ENCODE measurements around the gene ZNF808.
A peak's percentile ranks its signal among the peaks of the same experiment; 100 is the strongest.
"Not testable (repeated sequence)": the region's sequence is repeated elsewhere in the genome, so short reads cannot be mapped to it uniquely, and the experiment has no call there.

The ZNF808 gene

DNA sequence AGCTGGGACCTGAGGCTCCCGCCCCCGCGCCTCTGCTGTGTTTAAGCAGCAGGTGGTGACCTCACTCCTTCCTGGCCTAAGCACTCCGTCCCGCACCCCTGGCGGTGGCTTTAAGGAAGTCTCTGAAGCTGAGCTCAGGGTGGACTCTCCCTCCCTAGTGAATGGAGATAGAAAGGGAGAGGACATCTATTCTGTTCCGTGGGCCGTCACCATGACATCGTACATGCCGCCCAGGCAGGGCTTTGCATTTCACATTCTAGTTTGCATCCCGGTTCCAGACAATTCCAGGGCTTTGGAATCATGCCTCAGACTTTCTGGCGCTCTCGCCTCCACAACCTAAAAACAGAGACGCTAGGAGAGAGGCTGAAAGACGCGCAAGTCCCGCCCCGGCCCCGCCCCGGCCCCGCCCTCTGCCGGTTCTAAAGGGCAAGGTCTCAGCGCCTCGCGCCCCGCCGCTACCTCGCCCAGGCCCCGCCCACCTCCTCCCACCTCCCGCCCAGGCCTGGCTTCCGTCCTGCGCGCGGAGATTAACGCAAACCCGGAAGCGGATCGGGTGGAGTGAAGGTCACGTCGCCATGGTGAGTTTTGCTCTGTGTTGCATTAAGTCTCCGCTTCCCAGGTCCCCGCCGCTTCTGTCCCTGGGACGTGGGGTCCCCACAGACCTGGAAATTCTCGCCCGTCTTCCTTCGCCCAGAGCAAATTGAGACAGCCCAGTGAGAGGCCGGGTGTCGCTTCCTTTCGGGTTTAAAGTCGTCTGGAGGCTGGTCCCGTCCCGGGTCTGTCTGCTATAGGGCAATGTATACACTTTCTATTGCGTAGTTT lies at the start of gene ZNF808:
Gene ZNF808, plus strand, starts transcription at position 535 of the 822 bp plus-strand sequence. CDS start 15,617 bp downstream, outside the sequence.
- peak; percentile 95 for DNase-seq (ENCODE audit: low read depth)

DNA sequence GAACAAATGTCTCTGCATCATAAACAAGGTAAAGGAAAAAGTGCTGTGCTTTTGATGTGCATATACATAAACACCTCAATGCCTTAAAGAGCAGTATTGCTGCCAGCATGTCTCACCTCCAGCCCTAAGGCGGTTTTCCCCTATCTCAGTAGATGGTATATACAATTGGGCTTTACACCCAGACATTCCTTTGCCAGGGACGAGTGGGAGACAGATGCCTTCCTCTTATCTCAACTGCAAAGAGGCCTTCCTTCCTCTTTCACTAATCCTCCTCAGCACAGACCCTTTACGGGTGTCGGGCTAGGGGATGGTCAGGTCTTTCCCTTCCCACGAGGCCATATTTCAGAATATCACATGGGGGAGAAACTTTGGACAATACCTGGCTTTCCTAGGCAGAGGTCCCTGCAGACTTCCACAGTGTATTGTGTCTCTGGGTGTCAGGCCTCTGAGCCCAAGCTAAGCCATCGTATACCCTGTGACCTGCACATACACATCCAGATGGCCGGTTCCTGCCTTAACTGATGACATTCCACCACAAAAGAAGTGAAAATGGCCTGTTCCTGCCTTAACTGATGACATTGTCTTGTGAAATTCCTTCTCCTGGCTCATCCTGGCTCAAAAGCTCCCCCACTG lies 43.2 kb upstream of the ZNF808 start:
- DNase-seq (ENCODE audit: low read depth) = not testable (repeated sequence)

DNA sequence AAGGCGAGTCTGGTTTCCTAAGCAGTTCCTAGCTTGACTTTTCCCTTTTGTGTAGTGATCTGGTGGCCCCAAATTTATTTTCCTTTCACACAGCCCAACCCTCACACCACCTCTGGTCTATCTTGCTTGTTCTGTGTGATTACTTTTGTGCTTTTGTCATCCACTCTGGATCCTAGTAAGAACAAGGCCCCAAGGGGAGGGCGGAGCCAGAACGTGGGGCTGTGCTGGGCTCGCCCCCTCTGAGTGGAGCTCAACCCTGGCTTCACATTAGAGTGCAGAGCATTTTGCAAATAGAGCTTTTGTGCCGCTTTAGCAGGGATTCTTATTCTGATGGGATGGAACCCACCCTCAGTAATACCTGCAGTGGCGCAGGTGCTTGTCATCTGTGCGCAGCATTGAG lies 42.4 kb upstream of the ZNF808 start:
- not testable (repeated sequence) for DNase-seq (ENCODE audit: low read depth)

DNA sequence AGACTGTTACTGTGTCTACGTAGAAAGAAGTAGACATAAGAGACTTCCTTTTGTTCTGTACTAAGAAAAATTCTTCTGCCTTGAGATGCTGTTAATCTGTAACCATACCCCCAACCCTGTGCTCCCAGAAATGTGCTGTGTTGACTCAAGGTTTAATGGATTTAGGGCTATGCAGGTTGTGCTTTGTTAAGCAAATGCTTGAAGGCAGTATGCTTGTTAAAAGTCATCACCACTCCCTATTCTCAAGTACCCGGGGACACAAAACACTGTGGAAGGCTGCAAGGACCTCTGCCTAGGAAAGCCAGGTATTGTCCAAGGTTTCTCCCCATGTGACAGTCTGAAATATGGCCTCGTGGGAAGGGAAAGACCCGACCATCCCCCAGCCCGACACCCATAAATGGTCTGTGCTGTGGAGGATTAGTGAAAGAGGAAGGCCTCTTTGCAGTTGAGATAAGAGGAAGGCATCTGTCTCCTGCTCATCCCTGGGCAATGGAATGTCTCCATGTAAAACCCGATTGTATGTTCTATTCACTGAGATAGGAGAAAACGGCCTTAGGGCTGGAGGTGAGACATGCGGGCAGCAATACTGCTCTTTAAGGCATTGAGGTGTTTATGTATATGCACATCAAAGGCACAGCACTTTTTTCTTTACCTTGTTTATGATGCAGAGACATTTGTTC lies 41.8 kb upstream of the ZNF808 start:
- DNase-seq (ENCODE audit: low read depth) = not testable (repeated sequence)

DNA sequence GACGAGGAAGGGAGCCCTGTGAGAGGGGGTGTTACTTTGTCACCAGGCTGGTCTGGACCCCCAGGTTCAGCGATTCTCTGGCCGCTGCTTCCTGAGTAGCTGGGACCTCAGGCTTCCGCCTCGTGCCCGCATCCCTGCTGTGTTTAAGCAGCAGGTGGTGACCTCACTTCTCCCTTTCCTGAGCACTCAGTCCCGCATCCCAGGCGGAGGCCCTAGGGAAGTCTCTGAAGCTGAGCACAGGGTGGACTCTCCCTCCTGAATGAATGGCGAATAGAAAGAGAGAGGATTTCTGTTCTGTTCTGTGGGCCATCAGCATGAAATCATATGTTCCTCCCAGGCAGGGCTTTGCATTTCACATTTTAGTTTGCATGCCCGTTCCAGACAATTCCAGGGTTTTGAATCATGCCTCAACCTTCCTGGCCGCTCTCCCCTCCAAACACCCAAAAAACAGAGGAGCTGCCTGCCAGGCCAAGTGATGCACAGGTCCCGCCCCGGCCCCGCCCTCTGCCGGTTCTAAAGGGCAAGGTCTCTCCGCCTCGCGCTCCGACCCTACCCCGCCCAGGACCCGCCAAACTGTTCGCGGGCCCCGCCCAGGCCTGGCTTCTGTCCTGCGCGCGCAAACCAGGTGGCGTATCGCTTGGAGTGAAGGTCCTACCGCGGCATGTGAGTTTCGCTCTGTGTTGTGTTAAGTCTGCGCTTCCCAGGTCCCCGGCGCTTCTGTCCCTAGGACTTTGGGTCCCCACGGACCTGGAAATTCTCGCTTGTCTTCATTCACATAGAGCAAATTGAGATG lies 35.1 kb upstream of the ZNF808 start:
- no peak for DNase-seq (ENCODE audit: low read depth)

DNA sequence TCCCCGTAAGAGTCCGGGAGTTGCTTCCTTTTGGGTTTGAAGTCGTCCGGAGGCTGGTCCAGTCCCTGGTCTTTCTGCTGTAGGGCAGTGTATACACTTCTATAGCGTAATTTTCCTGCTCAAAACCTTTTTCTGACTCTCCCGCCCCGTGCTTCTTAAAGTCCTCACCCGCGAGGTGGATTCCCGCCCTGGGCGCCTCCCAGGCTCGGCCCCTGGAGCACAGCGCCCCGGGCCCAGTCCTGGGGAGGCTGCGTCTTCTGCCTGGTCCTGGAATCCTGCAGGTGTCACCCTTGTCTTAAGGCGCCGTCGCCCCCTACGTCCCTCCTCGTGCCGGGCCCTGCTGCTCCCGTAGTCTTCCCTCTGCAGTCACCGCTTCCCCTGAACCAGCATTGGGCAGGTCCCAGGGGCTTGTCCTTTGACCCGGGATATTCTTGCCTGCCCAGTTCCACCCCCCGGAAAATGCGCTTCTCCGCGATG lies 34.4 kb upstream of the ZNF808 start:
- no peak for DNase-seq (ENCODE audit: low read depth)

DNA sequence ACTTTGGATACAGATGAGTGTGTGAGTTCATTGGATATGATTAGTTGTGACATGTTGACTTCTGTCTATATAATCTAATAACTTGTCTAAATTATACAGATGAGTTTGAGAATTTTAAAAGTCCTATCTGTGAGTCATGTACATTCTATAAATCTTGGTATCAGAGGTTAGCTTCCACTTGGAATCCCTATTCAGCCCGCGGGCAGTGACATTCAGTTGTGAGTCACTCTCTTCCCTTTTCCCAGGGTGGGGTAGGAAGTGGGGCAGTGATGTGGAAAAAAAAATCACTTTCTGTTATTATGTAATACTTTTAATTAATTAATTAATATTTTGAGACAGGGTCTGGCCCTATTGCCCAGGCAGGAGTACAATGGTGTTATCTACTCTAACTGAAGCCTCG lies 33.0 kb upstream of the ZNF808 start:
- DNase-seq (ENCODE audit: low read depth) = peak; percentile 46

DNA sequence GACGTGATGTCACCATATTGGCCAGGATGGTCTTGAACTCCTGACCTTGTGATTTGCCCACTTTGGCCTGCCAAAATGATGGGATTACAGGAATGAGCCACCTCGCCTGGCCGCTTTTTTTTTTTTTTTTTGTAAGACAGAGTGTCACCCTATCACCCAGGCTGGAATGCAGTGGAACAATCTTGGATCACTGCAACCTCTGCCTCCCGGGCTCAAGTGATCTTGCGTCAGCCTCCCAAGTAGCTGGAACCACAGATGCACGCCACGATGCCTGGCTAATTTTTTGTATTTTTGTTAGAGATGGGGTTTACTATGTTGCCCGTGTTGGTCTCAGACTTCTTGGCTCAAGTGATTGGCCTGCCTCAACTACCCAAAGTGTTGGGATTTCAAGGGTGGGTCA lies 28.9 kb upstream of the ZNF808 start:
- no peak for DNase-seq (ENCODE audit: low read depth)

DNA sequence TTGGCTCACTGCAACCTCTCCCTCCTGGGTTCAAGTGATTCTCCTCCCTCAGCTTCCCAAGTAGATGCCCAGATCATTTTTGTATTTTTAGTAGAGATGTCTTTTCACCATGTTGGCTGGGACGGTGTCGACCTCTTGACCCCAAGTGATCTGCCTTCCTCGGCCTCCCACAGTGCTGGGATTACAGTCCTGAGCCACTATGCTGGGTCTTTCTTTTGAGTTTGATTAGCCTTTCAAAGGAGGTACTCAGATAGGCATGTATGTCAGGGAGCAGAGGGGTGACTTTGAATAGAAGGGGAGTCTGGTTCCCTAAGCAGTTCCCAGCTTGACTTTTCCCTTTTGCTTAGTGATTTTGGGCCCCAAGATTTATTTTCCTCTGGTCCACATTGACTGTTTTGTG lies 27.0 kb upstream of the ZNF808 start:
- DNase-seq (ENCODE audit: low read depth) = not testable (repeated sequence)

DNA sequence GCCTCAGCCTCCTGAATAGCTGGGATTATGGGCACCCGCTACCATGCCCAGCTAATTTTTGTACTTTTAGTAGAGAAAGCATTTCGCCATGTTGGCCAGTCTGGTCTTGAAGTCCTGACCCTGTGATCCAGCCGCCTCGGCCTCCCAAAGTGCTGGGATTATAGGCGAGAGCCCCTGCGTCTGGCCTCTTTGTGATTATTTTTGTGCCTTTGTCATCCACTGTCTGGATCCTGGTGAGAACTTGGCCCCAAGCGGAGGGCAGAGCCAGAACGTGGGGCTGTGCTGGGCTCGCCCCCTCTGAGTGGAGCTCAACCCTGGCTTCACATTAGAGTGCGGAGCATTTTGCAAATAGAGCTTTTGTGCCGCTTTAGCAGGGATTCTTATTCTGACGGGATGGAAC lies 26.5 kb upstream of the ZNF808 start:
- DNase-seq (ENCODE audit: low read depth) = not testable (repeated sequence)

DNA sequence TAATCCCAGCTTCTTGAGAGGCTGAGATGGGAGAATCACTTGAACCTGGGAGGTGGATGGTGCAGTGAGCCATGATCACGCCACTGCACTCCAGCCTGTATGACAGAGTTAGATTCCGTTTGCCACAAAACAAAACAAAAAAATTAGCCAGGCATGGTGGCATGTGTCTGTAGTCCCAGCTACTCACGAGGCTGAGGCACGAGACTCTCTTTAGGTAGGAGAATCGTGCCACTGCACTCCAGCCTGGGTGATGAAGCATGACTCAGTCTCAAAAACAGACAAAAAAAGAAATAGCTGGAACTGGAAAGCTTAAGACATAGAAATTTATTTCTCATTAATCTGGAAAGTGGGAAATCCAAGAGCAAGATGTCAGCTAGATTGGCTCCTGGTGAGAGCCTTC lies 20.2 kb upstream of the ZNF808 start:
- DNase-seq (ENCODE audit: low read depth) = no peak

DNA sequence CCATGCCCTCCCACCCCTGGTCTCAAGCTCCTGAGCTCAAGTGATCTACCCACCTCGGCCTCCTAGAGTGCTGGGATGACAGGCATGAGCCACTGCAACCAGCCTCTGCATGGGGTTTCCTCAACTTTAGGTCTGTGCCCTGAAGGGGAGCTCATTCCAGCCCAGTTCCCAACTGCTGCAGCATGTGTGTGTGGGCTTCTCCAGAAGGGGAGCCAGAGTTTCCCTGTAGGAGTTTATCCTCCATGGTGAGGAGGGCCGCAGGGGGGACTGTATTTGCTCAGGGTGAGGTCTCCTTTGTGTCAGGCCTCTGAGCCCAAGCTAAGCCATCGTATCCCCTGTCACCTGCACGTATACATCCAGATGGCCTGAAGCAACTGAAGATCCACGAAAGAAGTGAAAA lies 11.3 kb upstream of the ZNF808 start:
- DNase-seq (ENCODE audit: low read depth) = no peak

DNA sequence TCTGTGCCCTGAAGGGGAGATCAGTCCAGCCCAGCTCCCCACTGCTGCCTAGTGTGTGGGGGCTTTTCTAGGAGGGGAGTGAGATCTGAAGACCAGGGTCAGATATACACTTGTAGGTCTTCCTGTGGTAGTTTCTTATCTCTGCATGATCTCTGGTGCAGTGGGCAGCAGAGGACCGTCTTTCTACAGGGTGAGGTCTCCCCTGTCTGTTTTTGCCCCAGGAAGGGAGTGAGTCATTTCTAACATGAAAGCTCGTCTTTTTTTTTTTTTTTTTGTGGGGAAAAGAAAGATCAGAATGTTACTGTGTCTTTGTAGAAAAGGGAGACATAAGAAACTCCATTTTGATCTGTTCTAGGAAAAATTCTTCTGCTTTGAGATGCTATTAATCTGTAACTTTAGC lies 8.8 kb upstream of the ZNF808 start:
- no peak for DNase-seq (ENCODE audit: low read depth)

DNA sequence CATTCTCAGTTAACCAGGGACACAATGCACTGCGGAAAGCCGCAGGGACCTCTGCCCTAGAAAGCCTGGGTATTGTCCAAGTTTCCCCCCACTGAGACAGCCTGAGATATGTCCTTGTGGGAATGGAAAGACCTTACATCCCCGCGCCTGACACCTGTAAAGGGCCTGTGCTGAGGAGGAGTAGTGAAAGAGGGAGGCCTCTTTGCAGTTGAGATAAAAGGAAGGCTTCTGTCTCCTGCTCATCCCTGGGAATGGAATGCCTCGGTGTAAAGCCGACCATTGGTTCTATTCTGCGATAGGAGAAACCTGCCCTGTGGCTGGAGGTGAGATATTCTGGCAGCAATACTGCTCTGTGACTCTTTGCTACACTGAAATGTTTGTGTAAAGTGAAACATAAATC lies 8.3 kb upstream of the ZNF808 start:
- not testable (repeated sequence) for DNase-seq (ENCODE audit: low read depth)

DNA sequence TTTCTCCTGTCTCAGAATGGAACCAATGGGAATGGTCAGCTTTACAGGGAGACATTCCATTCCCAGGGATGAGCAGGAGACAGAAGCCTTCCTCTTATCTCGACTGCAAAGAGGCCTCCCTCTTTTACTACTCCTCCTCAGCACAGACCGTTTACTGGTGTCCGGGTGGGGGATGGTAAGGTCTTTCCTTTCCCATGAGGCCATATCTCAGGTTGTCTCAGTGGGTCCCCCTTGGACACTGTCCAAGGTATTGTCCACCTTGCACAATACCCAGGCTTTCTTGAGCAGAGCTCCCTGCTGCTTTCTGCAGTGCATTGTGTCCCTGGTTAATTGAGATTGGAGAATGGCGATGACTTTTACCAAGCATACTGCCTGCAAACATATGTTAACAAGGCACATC lies 7.5 kb upstream of the ZNF808 start:
- DNase-seq (ENCODE audit: low read depth) = no peak

DNA sequence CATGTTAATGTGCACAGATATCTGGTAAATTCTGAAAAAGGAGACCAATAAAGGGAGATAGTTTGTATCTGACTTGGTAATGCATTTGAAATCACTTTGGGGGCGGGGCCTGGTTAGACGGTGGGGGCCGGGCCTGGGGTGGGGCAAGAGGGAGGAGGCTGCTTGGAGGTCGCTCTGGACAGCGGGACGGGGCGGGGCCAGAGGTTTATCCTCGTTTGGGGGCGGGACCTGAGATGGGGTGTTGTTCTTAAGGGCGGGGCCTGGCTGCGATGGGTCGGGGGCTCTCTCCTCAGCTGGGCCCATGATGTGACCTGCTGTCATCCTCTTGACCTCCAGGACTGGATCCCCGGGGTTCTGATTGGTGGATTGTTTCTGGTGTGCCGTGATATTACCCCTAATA lies 4.9 kb upstream of the ZNF808 start:
- no peak for DNase-seq (ENCODE audit: low read depth)

DNA sequence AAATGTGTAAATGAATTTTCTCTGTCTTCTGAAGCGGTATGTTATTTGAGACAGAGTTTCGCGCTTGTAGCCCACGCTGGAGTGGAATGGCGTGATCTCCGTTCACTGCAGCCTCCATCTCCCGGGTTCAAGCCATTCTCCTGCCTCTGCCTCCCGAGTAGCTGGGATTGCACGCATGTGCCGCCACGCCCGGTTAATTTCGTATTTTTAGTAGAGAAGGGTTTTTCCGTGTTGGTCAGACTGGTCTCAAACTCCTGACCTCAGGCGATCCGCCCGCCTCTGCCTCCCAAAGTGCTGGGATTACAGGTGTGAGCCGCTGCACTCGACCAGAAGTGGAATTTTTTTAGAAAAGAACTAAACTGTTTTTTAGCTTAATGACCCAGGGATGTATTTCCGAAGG lies 3.4 kb upstream of the ZNF808 start:
- no peak for DNase-seq (ENCODE audit: low read depth)

DNA sequence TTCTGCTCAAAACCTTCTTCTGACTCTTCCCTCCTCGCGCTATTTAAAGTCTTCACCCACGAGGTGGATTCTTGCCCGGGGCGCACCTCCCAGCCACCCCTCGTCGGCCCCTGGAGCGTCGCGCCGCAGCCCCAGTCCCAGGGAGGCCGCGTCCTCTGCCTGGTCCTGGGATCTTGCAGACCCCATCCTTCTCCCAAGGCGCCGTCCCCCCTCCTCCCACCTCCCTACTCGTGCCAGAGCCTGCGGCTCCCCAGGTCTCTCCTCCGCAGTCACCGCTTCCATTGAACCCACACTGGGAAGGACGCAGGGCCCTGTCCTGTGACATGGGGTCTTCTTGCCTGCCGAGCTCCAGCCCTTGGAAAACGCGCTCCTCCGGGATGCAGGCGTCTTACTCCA lies 486 bp downstream of the ZNF808 start:
- no peak for DNase-seq (ENCODE audit: low read depth)

DNA sequence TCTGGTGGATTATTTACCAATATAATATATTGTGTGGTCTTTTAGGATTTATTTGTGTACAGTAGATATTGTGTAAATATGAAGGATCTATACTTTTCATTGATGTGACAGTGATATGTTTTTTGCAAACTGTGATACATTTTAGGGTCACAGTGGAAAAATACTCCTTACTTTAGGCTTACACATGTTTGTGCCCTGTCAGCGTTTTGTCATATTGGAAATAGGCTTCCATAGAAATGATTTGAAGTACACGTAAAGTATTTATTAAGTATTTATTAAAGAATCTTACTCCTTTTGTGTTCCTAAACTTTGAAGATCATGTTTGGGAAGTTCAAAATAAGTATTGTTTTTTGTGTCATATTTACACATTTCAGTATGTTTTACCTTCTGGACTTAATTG lies 5.0 kb downstream of the ZNF808 start:
- no peak for DNase-seq (ENCODE audit: low read depth)

DNA sequence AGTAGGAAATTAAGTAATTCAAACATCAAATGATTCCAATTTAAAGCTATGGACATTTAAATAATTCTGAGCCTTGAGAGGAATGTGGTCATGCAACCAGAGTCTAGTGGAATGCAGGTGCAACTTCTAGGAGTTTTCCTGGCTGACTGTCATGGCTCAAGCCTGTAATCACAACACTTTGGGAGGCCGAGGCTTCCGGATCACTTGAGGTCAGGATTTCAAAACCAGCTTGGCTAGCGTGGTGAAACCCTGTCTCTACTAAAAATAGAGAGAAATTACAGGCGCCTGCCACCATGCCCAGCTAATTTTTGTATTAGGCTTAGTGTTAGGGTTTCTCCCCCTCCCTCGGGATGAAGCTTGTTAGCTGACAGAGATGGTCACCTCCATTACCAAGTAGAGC lies 6.4 kb downstream of the ZNF808 start:
- DNase-seq (ENCODE audit: low read depth) = peak; percentile 9

DNA sequence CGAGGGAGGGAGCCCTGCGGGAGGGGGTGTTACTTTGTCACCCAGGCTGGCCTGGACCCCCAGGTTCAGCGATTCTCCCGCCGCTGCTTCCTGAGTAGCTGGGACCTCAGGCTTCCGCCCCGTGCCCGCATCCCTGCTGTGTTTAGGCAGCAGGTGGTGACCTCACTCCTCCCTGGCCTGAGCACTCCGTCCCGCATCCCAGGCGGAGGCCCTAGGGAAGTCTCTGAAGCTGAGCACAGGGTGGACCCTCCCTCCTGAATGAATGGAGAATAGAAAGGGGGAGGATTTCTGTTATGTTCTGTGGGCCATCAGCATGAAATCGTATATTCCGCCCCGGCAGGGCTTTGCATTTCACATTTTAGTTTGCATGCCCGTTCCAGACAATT lies 7.9 kb downstream of the ZNF808 start:
- not testable (repeated sequence) for DNase-seq (ENCODE audit: low read depth)

DNA sequence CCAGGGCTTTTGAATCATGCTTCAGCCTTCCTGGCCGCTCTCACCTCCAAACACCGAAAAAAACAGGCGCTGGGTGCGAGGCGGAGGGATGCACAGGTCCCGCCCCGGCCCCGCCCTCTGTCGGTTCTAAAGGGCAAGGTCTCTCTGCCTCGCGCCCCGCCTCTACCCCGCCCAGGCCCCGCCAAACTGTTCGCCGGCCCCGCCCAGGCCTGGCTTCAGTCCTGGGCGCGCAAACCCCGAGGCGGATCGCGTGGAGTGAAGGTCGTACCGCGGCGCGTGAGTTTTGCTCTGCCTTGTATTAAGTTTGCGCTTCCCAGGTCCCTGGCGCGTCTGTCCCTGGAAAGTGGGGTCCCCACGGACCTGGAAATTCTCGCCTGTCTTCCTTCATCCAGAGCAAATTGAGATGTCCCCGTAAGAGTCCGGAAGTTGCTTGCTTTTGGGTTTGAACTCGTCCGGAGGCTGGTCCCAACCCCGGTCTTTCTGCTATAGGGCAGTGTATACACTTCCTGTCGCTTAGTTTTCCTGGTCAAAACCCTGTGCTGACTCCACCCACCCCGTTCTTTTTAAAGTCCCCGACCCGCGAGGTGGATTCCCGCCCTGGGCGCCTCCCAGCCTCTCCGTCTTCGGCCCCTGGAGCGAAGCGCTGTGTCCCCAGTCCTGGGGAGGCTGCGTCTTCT lies 8.4 kb downstream of the ZNF808 start:
- peak; percentile 85 for DNase-seq (ENCODE audit: low read depth)

All from iris pigment epithelial cell (primary cell).